PC-9 (cell line): ENCODE data around the gene DPH1. TPM values are rescaled to one million over a fixed set of nuclear protein-coding genes. Genes with fewer than 3 reads are reported as not detected.

Experiments
- BruUV-seq: library from RNA; stranded (reverse); fragments of 400-500 nt; replicated peaks from 2 replicates; lab custom pipeline; 2021; lab: Mats Ljungman, UMichigan
- CTCF ChIA-PET: fragments of 300-600 bp; sonication (Branson Sonifier 250); formaldehyde crosslinking; loops from one replicate; lab custom pipeline; 2022; ENCODE audit warnings: antibody characterized with exemption; lab: Charles Lee
- POLR2A ChIA-PET: fragments of 300-600 bp; sonication (Branson Sonifier 250); formaldehyde crosslinking; loops from one replicate; lab custom pipeline; 2022; ENCODE audit warnings: antibody characterized with exemption; ENCODE audit not compliant: unreplicated experiment; lab: Charles Lee
- DNase-seq, 2 experiments: peaks; one replicate each; pipeline versions ENCODE4 v3.0.0 to v3.0.0-alpha.2; 2015 to 2022; ENCODE audit warnings: mixed read lengths in 1 of 2
- H2AFZ ChIP-seq: fragments of 200-600 bp; sonication (generic); 2 replicates; pipeline ENCODE4 v1.8.1; 2017; ENCODE audit warnings: antibody characterized with exemption
- H3F3A ChIP-seq: fragments of 200-600 bp; sonication (generic); 2 replicates; pipeline ENCODE4 v1.8.1; 2017; ENCODE audit warnings: antibody characterized with exemption, mild to moderate bottlenecking, low read depth; ENCODE audit not compliant: insufficient read depth
- H3K27ac ChIP-seq: fragments of 200-600 bp; sonication (generic); 2 replicates; pipeline ENCODE4 v1.6.1; 2016; ENCODE audit warnings: mixed run types
- H3K27me3 ChIP-seq: fragments of 200-600 bp; sonication (generic); 2 replicates; pipeline ENCODE4 v1.6.1; 2016; ENCODE audit warnings: low read depth, mixed run types; ENCODE audit not compliant: insufficient read depth
- H3K36me3 ChIP-seq: fragments of 200-600 bp; sonication (generic); 2 replicates; pipeline ENCODE4 v1.6.1; 2016; ENCODE audit warnings: low read depth, mixed run types
- H3K4me1 ChIP-seq: fragments of 200-600 bp; sonication (generic); replicated peaks from 2 replicates; pipeline ENCODE4 v1.6.1; 2016; ENCODE audit warnings: mixed run types; ENCODE audit not compliant: insufficient read depth
- H3K4me2 ChIP-seq: fragments of 200-600 bp; sonication (generic); 2 replicates; pipeline ENCODE4 v1.6.1; 2017; ENCODE audit warnings: mixed run types
- H3K4me3 ChIP-seq: fragments of 200-600 bp; sonication (generic); 2 replicates; pipeline ENCODE4 v1.6.1; 2016; ENCODE audit warnings: mixed run types
- H3K79me2 ChIP-seq: fragments of 200-600 bp; sonication (generic); 2 replicates; pipeline ENCODE4 v1.6.1; 2017; ENCODE audit warnings: low read depth, mixed run types
- H3K9me2 ChIP-seq: fragments of 200-600 bp; sonication (generic); 2 replicates; pipeline ENCODE4 v1.8.1; 2017; ENCODE audit warnings: mild to moderate bottlenecking; ENCODE audit not compliant: insufficient read depth
- H3K9me3 ChIP-seq: fragments of 200-600 bp; sonication (generic); 2 replicates; pipeline ENCODE4 v1.8.1; 2016; ENCODE audit warnings: low read depth; ENCODE audit not compliant: insufficient read depth
- H4K20me1 ChIP-seq: fragments of 200-600 bp; sonication (generic); 2 replicates; pipeline ENCODE4 v1.8.1; 2017; ENCODE audit not compliant: insufficient read depth
- CTCF ChIP-seq: fragments of 200-600 bp; sonication (generic); conservative IDR thresholded peaks from 2 replicates; pipeline ENCODE4 v1.6.1; 2017; ENCODE audit warnings: mixed run types, antibody characterized with exemption, mild to moderate bottlenecking, moderate library complexity
- EZH2 ChIP-seq: fragments of 200-600 bp; sonication (generic); IDR thresholded peaks from 2 replicates; pipeline ENCODE4 v1.8.0; 2017; ENCODE audit warnings: antibody characterized with exemption, low read depth
- intact Hi-C: fragments of 100-400 bp; cut with micrococcal nuclease; formaldehyde crosslinking; loops from one replicate; pipeline ENCODE4 v1.10.0; 2022; ENCODE audit not compliant: unreplicated experiment
- total RNA-seq: library from RNA; stranded (reverse); gene quantifications from 2 replicates; pipeline ENCODE4 v1.2.3, GENCODE V29; 2021

DPH1 gene
- total RNA-seq, 1 experiment from 2014 or later = 36.7 TPM

- H3K27ac ChIP-seq = no peak overlapping the region
- intact Hi-C loops = loop anchor here (2.0 kb wide), 1 partner anchor 14 kb away; no protein-coding TSS in a partner anchor
- CTCF ChIA-PET = interaction anchor here (0.6 kb wide), 1 partner anchor 12 kb away, joined by 3 read pairs; no protein-coding TSS in a partner anchor
Observed at GRCh38 chr17:2071024-2071385, 41.1 kb downstream of the DPH1 start.

GRCh38 chr17:2071455-2072281, 41.7 kb downstream of the DPH1 start:
- peaks cover 6% of the 10 kb centered on the region; the same call in 1 of the 2 replicates for H3F3A ChIP-seq
- CTCF ChIA-PET = interaction anchor here (0.6 kb wide), 2 partner anchors 11 to 342 kb away, joined by 3 read pairs; no protein-coding TSS in a partner anchor
- H3K9me2 ChIP-seq = no peaks in the 10 kb centered on the region
- intact Hi-C loops = loop anchor here (2.0 kb wide), 1 partner anchor 13 kb away; no protein-coding TSS in a partner anchor
- no peaks in the 10 kb centered on the region for H3K36me3 ChIP-seq
- no peaks in the 10 kb centered on the region for H3K79me2 ChIP-seq
- no peak overlapping the region for H2AFZ ChIP-seq
- H4K20me1 ChIP-seq = no peaks in the 10 kb centered on the region
- POLR2A ChIA-PET = no interaction called here
- H3K4me1 ChIP-seq = peaks cover 10% of the 10 kb centered on the region; the same call in 1 of the 2 replicates
- H3K27ac ChIP-seq = no peak overlapping the region
- no peak for TF ChIP-seq EZH2
- TF ChIP-seq CTCF = no peak
- no peak overlapping the region for H3K4me2 ChIP-seq
- H3K4me3 ChIP-seq = no peak overlapping the region
- no peak for DNase-seq
- H3K27me3 ChIP-seq = no peaks in the 10 kb centered on the region
- no peaks in the 10 kb centered on the region for H3K9me3 ChIP-seq
- BruUV-seq = no TSS peak

More at GRCh38 chr17:2071024-2071385, 41.1 kb downstream of the DPH1 start:
- H2AFZ ChIP-seq = no peak overlapping the region
- POLR2A ChIA-PET = no interaction called here
- no peak for TF ChIP-seq EZH2
- TF ChIP-seq CTCF = no peak
- no peaks in the 10 kb centered on the region for H4K20me1 ChIP-seq
- H3K4me1 ChIP-seq = peaks cover 8% of the 10 kb centered on the region; the same call in 1 of the 2 replicates
- no peaks in the 10 kb centered on the region for H3K27me3 ChIP-seq
- H3K4me2 ChIP-seq = no peak overlapping the region
- no peaks in the 10 kb centered on the region for H3K36me3 ChIP-seq
- no TSS peak for BruUV-seq
- no peaks in the 10 kb centered on the region for H3K79me2 ChIP-seq
- no peak for DNase-seq
- H3K9me2 ChIP-seq = no peaks in the 10 kb centered on the region
- no peaks in the 10 kb centered on the region for H3K9me3 ChIP-seq
- H3F3A ChIP-seq = peaks cover 9% of the 10 kb centered on the region; the same call in 1 of the 2 replicates
- no peak overlapping the region for H3K4me3 ChIP-seq

- ChIA-PET CTCF (no interaction called here), POLR2A (no interaction called here)
Observed at GRCh38 chr17:2074919-2075318, 45.0 kb downstream of the DPH1 start.

More at GRCh38 chr17:2074919-2075318, 45.0 kb downstream of the DPH1 start:
- Histone ChIP-seq H3K36me3 (no peaks in the 10 kb centered on the region), H3K79me2 (no peaks in the 10 kb centered on the region), H3K27me3 (no peaks in the 10 kb centered on the region), H4K20me1 (no peaks in the 10 kb centered on the region), H3K9me3 (no peaks in the 10 kb centered on the region), H3K4me2 (no peak overlapping the region), H3K9me2 (no peaks in the 10 kb centered on the region), H3K27ac (no peak overlapping the region), H2AFZ (no peak overlapping the region), H3K4me1 (peaks cover 10% of the 10 kb centered on the region; the same call in 1 of the 2 replicates), H3K4me3 (no peak overlapping the region), H3F3A (0 out of 2 replicates have a peak, but pooled peaks cover 6% of the 10 kb centered on the region)
- no peak for TF ChIP-seq CTCF
- TF ChIP-seq EZH2 = no peak
- no peak for DNase-seq
- intact Hi-C loops = no loop called here
- BruUV-seq = no TSS peak
